H9 (cell line): Measurements from ENCODE around the gene ZNF613. TPM values are rescaled to one million over a fixed set of nuclear protein-coding genes. Genes with fewer than 3 reads are reported as not detected.

Source experiments
- DNase-seq: peaks from one replicate; pipeline ENCODE4 v3.0.0-alpha.2; 2017
- H2AFZ ChIP-seq: one replicate; pipeline ENCODE4 v1.6.1; 2013; ENCODE audit warnings: mild to moderate bottlenecking, low read length, control low read depth, moderate library complexity
- H2AK5ac ChIP-seq: 2 replicates; pipeline ENCODE4 v1.6.1; 2013; ENCODE audit warnings: low read length, control low read depth, mixed read lengths; ENCODE audit not compliant: insufficient read length
- H2BK120ac ChIP-seq: one replicate; pipeline ENCODE4 v1.6.1; 2013; ENCODE audit warnings: low read depth, mild to moderate bottlenecking, low read length, control low read depth, inconsistent platforms; ENCODE audit not compliant: poor library complexity, severe bottlenecking
- H2BK12ac ChIP-seq: 2 replicates; pipeline ENCODE4 v1.6.1; 2013; ENCODE audit warnings: low read length, control low read depth, mixed read lengths, low read depth; ENCODE audit not compliant: insufficient read length
- H2BK15ac ChIP-seq: 2 replicates; pipeline ENCODE4 v1.6.1; 2013; ENCODE audit warnings: low read depth, low read length, control low read depth
- H2BK20ac ChIP-seq: one replicate; pipeline ENCODE4 v1.6.1; 2013; ENCODE audit warnings: low read depth, mild to moderate bottlenecking, low read length, control low read depth, inconsistent platforms; ENCODE audit not compliant: poor library complexity, severe bottlenecking
- H2BK5ac ChIP-seq: 2 replicates; pipeline ENCODE4 v1.6.1; 2013; ENCODE audit warnings: low read length, control low read depth, mixed read lengths; ENCODE audit not compliant: insufficient read length
- H3K14ac ChIP-seq: 2 replicates; pipeline ENCODE4 v1.6.1; 2013; ENCODE audit warnings: low read length, control low read depth; ENCODE audit not compliant: insufficient read depth
- H3K18ac ChIP-seq: 2 replicates; pipeline ENCODE4 v1.6.1; 2013; ENCODE audit warnings: low read depth, mild to moderate bottlenecking, mixed read lengths, low read length, control low read depth; ENCODE audit not compliant: insufficient read length
- H3K23ac ChIP-seq: 2 replicates; pipeline ENCODE4 v1.6.1; 2013; ENCODE audit warnings: low read length, control low read depth, mixed read lengths, low read depth; ENCODE audit not compliant: insufficient read length
- H3K23me2 ChIP-seq: 2 replicates; pipeline ENCODE4 v1.6.1; 2013; ENCODE audit warnings: low read depth, mild to moderate bottlenecking, mixed read lengths, low read length, control low read depth; ENCODE audit not compliant: insufficient read length, poor library complexity, severe bottlenecking
- H3K27ac ChIP-seq: 2 replicates; pipeline ENCODE4 v1.5.1; 2013; ENCODE audit warnings: low read length, control low read depth, mixed read lengths, low read depth; ENCODE audit not compliant: insufficient read length
- H3K27me3 ChIP-seq: 2 replicates; pipeline ENCODE4 v1.6.1; 2013; ENCODE audit warnings: low read length, control low read depth, inconsistent platforms; ENCODE audit not compliant: insufficient read depth
- H3K4ac ChIP-seq: 2 replicates; pipeline ENCODE4 v1.6.1; 2013; ENCODE audit warnings: low read depth, mild to moderate bottlenecking, control low read depth, inconsistent platforms, low read length, moderate library complexity
- H3K4me1 ChIP-seq: 2 replicates; pipeline ENCODE4 v1.6.1; 2013; ENCODE audit warnings: low read length, control low read depth, inconsistent platforms; ENCODE audit not compliant: insufficient read depth
- H3K4me2 ChIP-seq: 2 replicates; pipeline ENCODE4 v1.6.1; 2013; ENCODE audit warnings: low read length, control low read depth, mixed read lengths; ENCODE audit not compliant: insufficient read length, insufficient read depth
- H3K56ac ChIP-seq: 2 replicates; pipeline ENCODE4 v1.6.1; 2013; ENCODE audit warnings: low read depth, mild to moderate bottlenecking, mixed read lengths, low read length, control low read depth; ENCODE audit not compliant: insufficient read length
- H3K79me1 ChIP-seq: 2 replicates; pipeline ENCODE4 v1.6.1; 2013; ENCODE audit warnings: low read depth, mild to moderate bottlenecking, moderate library complexity, low read length, control low read depth, inconsistent platforms; ENCODE audit not compliant: insufficient read depth, poor library complexity, severe bottlenecking
- H3K79me2 ChIP-seq: 2 replicates; pipeline ENCODE4 v1.6.1; 2013; ENCODE audit warnings: low read length, control low read depth, inconsistent platforms; ENCODE audit not compliant: insufficient read depth
- H3K9ac ChIP-seq: 2 replicates; pipeline ENCODE4 v1.6.1; 2013; ENCODE audit warnings: low read length, control low read depth, mixed read lengths; ENCODE audit not compliant: insufficient read length; ENCODE audit errors: extremely low read depth
- H3K9me3 ChIP-seq: one replicate; pipeline ENCODE4 v1.6.1; 2013; ENCODE audit warnings: low read depth, low read length, inconsistent platforms; ENCODE audit not compliant: control insufficient read depth
- H3T11ph ChIP-seq: one replicate; pipeline ENCODE4 v1.6.1; 2013; ENCODE audit warnings: mild to moderate bottlenecking, low read length, control low read depth, inconsistent platforms
- H4K20me1 ChIP-seq: one replicate; pipeline ENCODE4 v1.6.1; 2013; ENCODE audit not compliant: control insufficient read depth, insufficient read length, insufficient read depth
- H4K5ac ChIP-seq: 2 replicates; pipeline ENCODE4 v1.6.1; 2013; ENCODE audit warnings: low read depth, mild to moderate bottlenecking, mixed read lengths, low read length, control low read depth; ENCODE audit not compliant: insufficient read length
- H4K8ac ChIP-seq: replicated peaks from 2 replicates; pipeline ENCODE4 v1.6.1; 2013; ENCODE audit warnings: low read length, control low read depth, mixed read lengths, low read depth; ENCODE audit not compliant: insufficient read length
- H4K91ac ChIP-seq: 2 replicates; pipeline ENCODE4 v1.6.1; 2013; ENCODE audit warnings: low read depth, mild to moderate bottlenecking, moderate library complexity, mixed read lengths, low read length, control low read depth; ENCODE audit not compliant: insufficient read length
- H3K27ac Mint-ChIP-seq, 3 experiments: 2 replicates in 2 of 3; 3 replicates in 1 of 3; pipeline ENCODE4 v1.8.0; 2020 to 2021; ENCODE audit warnings: mixed read lengths in 3 of 3, mild to moderate bottlenecking in 1 of 3, moderate library complexity in 1 of 3
- H3K27me3 Mint-ChIP-seq: 2 replicates; pipeline ENCODE4 v1.8.0; 2021; ENCODE audit warnings: low read depth, mild to moderate bottlenecking, moderate library complexity, mixed read lengths
- H3K36me3 Mint-ChIP-seq, 3 experiments: 2 replicates in 2 of 3; 3 replicates in 1 of 3; pipeline ENCODE4 v1.8.0; 2020 to 2021; ENCODE audit warnings: low read depth in 3 of 3, mixed read lengths in 3 of 3; ENCODE audit not compliant: insufficient read depth in 1 of 3
- H3K4me1 Mint-ChIP-seq, 2 experiments: 2 replicates each; pipeline ENCODE4 v1.8.0; 2020; ENCODE audit warnings: mixed read lengths in 2 of 2
- H3K4me3 Mint-ChIP-seq, 2 experiments: 2 replicates in 1 of 2; 3 replicates in 1 of 2; pipeline ENCODE4 v1.8.0; 2020 to 2021; ENCODE audit warnings: mild to moderate bottlenecking in 2 of 2, mixed read lengths in 2 of 2, moderate library complexity in 1 of 2
- H3K9me3 Mint-ChIP-seq, 2 experiments: 2 replicates in 1 of 2; 3 replicates in 1 of 2; pipeline ENCODE4 v1.8.0; 2020; ENCODE audit warnings: mild to moderate bottlenecking in 2 of 2, mixed read lengths in 2 of 2, moderate library complexity in 1 of 2
- WGBS: extraction: QIAGEN DNeasy Blood & Tissue Kit; methylation state at CpG from one replicate; pipeline ENCODE4 v1.1.7; 2013; ENCODE audit warnings: missing lambda C conversion rate, low lambda C conversion rate, mixed read lengths; ENCODE audit not compliant: insufficient read length; ENCODE audit errors: extremely low coverage; 5-methylcytosine and 5-hydroxymethylcytosine counted together
- total RNA-seq: library from RNA; stranded (reverse); gene quantifications from 2 replicates; pipeline ENCODE4 v1.2.1, GENCODE V29; 2021
- TF ChIP-seq, protein P1 (sequence below): fragments of 200-600 bp; sonication (generic); conservative IDR thresholded peaks from 3 replicates; pipeline ENCODE4 v1.8.0; 2021; ENCODE audit warnings: antibody characterized with exemption, mild to moderate bottlenecking

The ZNF613 gene
- total RNA-seq, 1 experiment from 2014 or later, result 20.6 TPM

- no CpG with 5 or more reads among the region's 2 CpGs for WGBS
- H3K4me3 Mint-ChIP-seq, result no peak overlapping the region
- no peaks in the 10 kb centered on the region for H3K27me3 ChIP-seq
These were observed 66.9 kb downstream of the ZNF613 start for GRCh38 chr19:51994048-51994644.

More at GRCh38 chr19:51994048-51994644, 66.9 kb downstream of the ZNF613 start:
- no peaks in the 10 kb centered on the region for H4K20me1 ChIP-seq
- H3K14ac ChIP-seq, result no peak overlapping the region
- no peak overlapping the region for H2BK120ac ChIP-seq
- H4K91ac ChIP-seq, result no peak overlapping the region
- no peak overlapping the region for H3K9ac ChIP-seq
- Mint-ChIP-seq H3K9me3 (peaks cover 86 to 91% of the 10 kb centered on the region in 2 experiments), H3K27me3 (no peaks in the 10 kb centered on the region; the same call in 1 of the 2 replicates), H3K4me1 (no peaks in the 10 kb centered on the region), H3K36me3 (peaks cover 74 to 86% (median 84%) of the 10 kb centered on the region in 3 experiments), H3K27ac (no peak overlapping the region)
- H4K5ac ChIP-seq, result no peak overlapping the region
- H2BK5ac ChIP-seq, result no peak overlapping the region
- no peak overlapping the region for H3K4ac ChIP-seq
- H2AFZ ChIP-seq, result no peak overlapping the region
- H3K4me2 ChIP-seq, result no peak overlapping the region
- H2BK12ac ChIP-seq, result no peak overlapping the region
- H3T11ph ChIP-seq, result no peak overlapping the region
- DNase-seq, result no peak
- H3K79me2 ChIP-seq, result no peaks in the 10 kb centered on the region
- no peak overlapping the region for H3K18ac ChIP-seq
- TF ChIP-seq, protein P1, sequence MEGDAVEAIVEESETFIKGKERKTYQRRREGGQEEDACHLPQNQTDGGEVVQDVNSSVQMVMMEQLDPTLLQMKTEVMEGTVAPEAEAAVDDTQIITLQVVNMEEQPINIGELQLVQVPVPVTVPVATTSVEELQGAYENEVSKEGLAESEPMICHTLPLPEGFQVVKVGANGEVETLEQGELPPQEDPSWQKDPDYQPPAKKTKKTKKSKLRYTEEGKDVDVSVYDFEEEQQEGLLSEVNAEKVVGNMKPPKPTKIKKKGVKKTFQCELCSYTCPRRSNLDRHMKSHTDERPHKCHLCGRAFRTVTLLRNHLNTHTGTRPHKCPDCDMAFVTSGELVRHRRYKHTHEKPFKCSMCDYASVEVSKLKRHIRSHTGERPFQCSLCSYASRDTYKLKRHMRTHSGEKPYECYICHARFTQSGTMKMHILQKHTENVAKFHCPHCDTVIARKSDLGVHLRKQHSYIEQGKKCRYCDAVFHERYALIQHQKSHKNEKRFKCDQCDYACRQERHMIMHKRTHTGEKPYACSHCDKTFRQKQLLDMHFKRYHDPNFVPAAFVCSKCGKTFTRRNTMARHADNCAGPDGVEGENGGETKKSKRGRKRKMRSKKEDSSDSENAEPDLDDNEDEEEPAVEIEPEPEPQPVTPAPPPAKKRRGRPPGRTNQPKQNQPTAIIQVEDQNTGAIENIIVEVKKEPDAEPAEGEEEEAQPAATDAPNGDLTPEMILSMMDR, result no peak
- H2AK5ac ChIP-seq, result no peak overlapping the region
- H3K23ac ChIP-seq, result no peak overlapping the region
- no peak overlapping the region for H2BK20ac ChIP-seq
- H3K56ac ChIP-seq, result no peak overlapping the region
- H3K23me2 ChIP-seq, result no peaks in the 10 kb centered on the region
- H2BK15ac ChIP-seq, result no peak overlapping the region
- no peaks in the 10 kb centered on the region for H3K4me1 ChIP-seq
- H3K79me1 ChIP-seq, result no peaks in the 10 kb centered on the region
- peaks cover 67% of the 10 kb centered on the region for H3K9me3 ChIP-seq
- H4K8ac ChIP-seq, result no peak overlapping the region
- H3K27ac ChIP-seq, result no peak overlapping the region

Other genes with a start within 250 kb of the ZNF613 start
- 16.0 and 18.9 TPM in 2 replicates for gene SPACA6, start 234.1 kb upstream of the ZNF613 start, total RNA-seq
- gene HAS1, start 203.5 kb upstream of the ZNF613 start, total RNA-seq, result 0.53 and 0.70 TPM in 2 replicates
- gene FPR1, start 175.6 kb upstream of the ZNF613 start, total RNA-seq, result not detected in 2 replicates
- gene FPR2, start 166.3 kb upstream of the ZNF613 start, total RNA-seq, result not detected in 2 replicates
- gene FPR3, start 132.3 kb upstream of the ZNF613 start, total RNA-seq, result not detected in 2 replicates
- gene ZNF577, start 39.5 kb upstream of the ZNF613 start, total RNA-seq, result 39.4 and 42.1 TPM in 2 replicates
- 147 and 148 TPM in 2 replicates for gene ZNF649, start 22.5 kb upstream of the ZNF613 start, total RNA-seq
- gene ZNF350, start 59.4 kb downstream of the ZNF613 start, total RNA-seq, result 9.7 and 12.9 TPM in 2 replicates
- gene ZNF615, start 80.7 kb downstream of the ZNF613 start, total RNA-seq, result 11.3 and 12.0 TPM in 2 replicates
- 23.1 and 25.0 TPM in 2 replicates for gene ZNF614, start 100.9 kb downstream of the ZNF613 start, total RNA-seq
- gene ZNF432, start 121.4 kb downstream of the ZNF613 start, total RNA-seq, result 13.2 and 13.6 TPM in 2 replicates
- 21.5 and 23.3 TPM in 2 replicates for gene ZNF841, start 168.3 kb downstream of the ZNF613 start, total RNA-seq
- gene ZNF616, start 212.5 kb downstream of the ZNF613 start, total RNA-seq, result 31.3 and 32.0 TPM in 2 replicates
- 17.4 and 18.3 TPM in 2 replicates for gene ZNF836, start 244.1 kb downstream of the ZNF613 start, total RNA-seq